ENCODE measurements around the gene SMC5.
"Not testable (repeated sequence)": the region's sequence is repeated elsewhere in the genome, so short reads cannot be mapped to it uniquely, and the experiment has no call there.

The SMC5 gene

DNA sequence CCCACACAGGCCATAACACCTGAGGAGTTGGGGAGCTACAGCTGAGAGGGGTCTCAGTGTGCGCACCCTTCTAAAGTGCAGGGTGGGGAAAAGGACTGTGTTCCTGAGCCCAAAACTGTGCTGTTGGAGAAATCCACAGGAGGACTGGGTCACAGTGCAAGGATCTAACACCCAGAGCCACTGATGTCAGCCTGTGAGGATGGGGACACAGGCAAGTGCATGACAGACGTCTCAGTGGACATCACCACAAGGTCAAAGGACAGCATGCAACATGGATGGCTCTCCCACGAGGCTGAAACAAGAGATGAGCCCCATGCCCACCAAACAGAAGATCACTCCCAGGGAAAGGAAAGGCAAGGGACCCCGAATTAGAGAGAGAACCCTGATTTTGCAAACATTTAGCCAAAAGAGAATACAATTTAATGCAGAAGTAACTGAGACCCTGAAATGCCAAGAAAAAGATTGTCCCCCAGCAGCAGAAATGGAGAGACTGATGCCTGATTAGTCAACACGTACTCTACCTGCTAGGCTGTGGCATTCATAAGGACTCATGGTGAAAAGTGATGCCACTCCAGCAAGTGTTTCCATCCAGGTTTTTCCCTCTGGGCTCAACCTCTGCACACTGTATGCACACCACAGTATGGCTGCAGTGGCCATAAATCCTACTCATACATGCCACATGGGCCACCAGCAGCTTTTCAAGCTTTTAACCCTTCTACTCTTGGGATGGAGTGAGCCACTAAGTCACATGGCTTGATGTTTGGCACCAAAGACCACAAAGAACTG, 141.5 kb downstream of the SMC5 start:
- H3K4me3 ChIP-seq (ENCODE audit: low read length), result no peak overlapping the region
- TF ChIP-seq, protein P1, sequence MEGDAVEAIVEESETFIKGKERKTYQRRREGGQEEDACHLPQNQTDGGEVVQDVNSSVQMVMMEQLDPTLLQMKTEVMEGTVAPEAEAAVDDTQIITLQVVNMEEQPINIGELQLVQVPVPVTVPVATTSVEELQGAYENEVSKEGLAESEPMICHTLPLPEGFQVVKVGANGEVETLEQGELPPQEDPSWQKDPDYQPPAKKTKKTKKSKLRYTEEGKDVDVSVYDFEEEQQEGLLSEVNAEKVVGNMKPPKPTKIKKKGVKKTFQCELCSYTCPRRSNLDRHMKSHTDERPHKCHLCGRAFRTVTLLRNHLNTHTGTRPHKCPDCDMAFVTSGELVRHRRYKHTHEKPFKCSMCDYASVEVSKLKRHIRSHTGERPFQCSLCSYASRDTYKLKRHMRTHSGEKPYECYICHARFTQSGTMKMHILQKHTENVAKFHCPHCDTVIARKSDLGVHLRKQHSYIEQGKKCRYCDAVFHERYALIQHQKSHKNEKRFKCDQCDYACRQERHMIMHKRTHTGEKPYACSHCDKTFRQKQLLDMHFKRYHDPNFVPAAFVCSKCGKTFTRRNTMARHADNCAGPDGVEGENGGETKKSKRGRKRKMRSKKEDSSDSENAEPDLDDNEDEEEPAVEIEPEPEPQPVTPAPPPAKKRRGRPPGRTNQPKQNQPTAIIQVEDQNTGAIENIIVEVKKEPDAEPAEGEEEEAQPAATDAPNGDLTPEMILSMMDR (IDR thresholded peaks at IDR 0.05; ENCODE audit: insufficient read depth, low read depth, low read length, missing control alignments), result no peak
- no peak for DNase-seq (ENCODE audit: low read depth)

GRCh38 chr9:70401241-70401640, 142.5 kb downstream of the SMC5 start:
- H3K4me3 ChIP-seq (ENCODE audit: low read length); DNase-seq (ENCODE audit: low read depth): not testable (repeated sequence)

- TF ChIP-seq, protein P1 (IDR thresholded peaks at IDR 0.05; ENCODE audit: insufficient read depth, low read depth, low read length, missing control alignments), result no peak
- H3K4me3 ChIP-seq (ENCODE audit: low read length), result no peak overlapping the region
- no peak for DNase-seq (ENCODE audit: low read depth)
Measured at GRCh38 chr9:70402213-70402612, 143.4 kb downstream of the SMC5 start.

GRCh38 chr9:70403166-70403565, 144.4 kb downstream of the SMC5 start:
- H3K4me3 ChIP-seq (ENCODE audit: low read length), result no peak overlapping the region
- no peak for DNase-seq (ENCODE audit: low read depth)

GRCh38 chr9:70403618-70404025, 144.8 kb downstream of the SMC5 start:
- H3K4me3 ChIP-seq (ENCODE audit: low read length), result no peak overlapping the region
- TF ChIP-seq, protein P1 (IDR thresholded peaks at IDR 0.05; ENCODE audit: insufficient read depth, low read depth, low read length, missing control alignments), result no peak
- no peak for DNase-seq (ENCODE audit: low read depth)

More at GRCh38 chr9:70403166-70403565, 144.4 kb downstream of the SMC5 start:
- TF ChIP-seq, protein P1 (IDR thresholded peaks at IDR 0.05; ENCODE audit: insufficient read depth, low read depth, low read length, missing control alignments), result no peak

DNA sequence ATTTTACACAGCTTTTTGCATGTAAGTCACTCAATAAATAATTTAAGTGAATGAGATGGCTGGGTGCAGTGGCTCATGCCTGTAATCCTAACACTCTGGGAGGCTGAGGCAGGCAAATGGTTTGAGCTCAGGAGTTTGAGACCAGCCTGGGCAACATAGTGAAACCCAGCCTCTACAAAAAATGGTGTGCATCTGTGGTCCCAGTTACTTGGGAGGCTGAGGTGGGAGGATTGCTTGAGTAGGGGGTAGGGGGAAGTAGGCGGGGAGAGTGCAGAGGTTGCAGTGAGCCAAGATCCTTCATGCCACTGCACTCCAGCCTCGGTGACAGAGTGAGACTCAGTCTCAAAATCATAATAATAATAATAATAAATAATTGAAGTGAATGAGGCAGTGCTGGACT, 145.5 kb downstream of the SMC5 start:
- DNase-seq (ENCODE audit: low read depth), result no peak
- TF ChIP-seq, protein P1 (IDR thresholded peaks at IDR 0.05; ENCODE audit: insufficient read depth, low read depth, low read length, missing control alignments), result no peak

More for the DNA sequence above, 145.5 kb downstream of the SMC5 start:
- no peak overlapping the region for H3K4me3 ChIP-seq (ENCODE audit: low read length)

All from epithelial cell of esophagus (primary cell).